Neural progenitor cell (in vitro differentiated cells): ENCODE data around the gene QSOX2.

ENCODE experiments used
- EZH2 ChIP-seq: fragments of 200-600 bp; sonication (generic); IDR thresholded peaks from 2 replicates; pipeline ENCODE4 v1.6.1; 2017; ENCODE audit warnings: antibody characterized with exemption, mild to moderate bottlenecking, moderate library complexity
- EZH2phosphoT487 ChIP-seq: fragments of 200-600 bp; sonication (generic); IDR thresholded peaks from 2 replicates; pipeline ENCODE4 v1.6.1; 2017; ENCODE audit warnings: antibody characterized with exemption
- TF ChIP-seq, protein P1 (sequence below): fragments of 200-600 bp; sonication (generic); IDR thresholded peaks from 2 replicates; pipeline ENCODE4 v1.5.1; 2017; ENCODE audit warnings: antibody characterized with exemption, mild to moderate bottlenecking

DNA sequence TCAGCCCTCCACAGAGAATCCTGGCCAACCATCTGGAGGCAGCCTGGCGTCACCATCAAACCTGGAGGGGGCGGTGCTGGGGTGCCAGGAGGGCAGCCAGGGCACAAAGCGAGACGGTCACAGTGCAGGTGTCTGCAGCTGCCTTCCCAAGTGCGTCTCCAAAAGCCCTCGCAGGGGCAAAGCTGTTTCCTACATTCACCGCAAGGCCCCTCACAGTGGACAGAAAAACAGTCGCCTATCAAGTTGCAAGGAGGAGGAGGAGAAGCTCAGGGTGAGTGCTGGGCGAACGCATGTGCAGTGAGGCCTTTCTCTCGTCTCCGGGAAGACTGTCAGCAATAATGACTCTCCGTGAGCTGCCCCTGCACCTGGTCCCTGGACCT lies 22.7 kb downstream of the QSOX2 start:
- TF ChIP-seq EZH2 (no peak), EZH2phosphoT487 (no peak)
- TF ChIP-seq, protein P1, sequence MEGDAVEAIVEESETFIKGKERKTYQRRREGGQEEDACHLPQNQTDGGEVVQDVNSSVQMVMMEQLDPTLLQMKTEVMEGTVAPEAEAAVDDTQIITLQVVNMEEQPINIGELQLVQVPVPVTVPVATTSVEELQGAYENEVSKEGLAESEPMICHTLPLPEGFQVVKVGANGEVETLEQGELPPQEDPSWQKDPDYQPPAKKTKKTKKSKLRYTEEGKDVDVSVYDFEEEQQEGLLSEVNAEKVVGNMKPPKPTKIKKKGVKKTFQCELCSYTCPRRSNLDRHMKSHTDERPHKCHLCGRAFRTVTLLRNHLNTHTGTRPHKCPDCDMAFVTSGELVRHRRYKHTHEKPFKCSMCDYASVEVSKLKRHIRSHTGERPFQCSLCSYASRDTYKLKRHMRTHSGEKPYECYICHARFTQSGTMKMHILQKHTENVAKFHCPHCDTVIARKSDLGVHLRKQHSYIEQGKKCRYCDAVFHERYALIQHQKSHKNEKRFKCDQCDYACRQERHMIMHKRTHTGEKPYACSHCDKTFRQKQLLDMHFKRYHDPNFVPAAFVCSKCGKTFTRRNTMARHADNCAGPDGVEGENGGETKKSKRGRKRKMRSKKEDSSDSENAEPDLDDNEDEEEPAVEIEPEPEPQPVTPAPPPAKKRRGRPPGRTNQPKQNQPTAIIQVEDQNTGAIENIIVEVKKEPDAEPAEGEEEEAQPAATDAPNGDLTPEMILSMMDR, result no peak
